ENCODE results near the gene GET4.

GET4 gene

DNA sequence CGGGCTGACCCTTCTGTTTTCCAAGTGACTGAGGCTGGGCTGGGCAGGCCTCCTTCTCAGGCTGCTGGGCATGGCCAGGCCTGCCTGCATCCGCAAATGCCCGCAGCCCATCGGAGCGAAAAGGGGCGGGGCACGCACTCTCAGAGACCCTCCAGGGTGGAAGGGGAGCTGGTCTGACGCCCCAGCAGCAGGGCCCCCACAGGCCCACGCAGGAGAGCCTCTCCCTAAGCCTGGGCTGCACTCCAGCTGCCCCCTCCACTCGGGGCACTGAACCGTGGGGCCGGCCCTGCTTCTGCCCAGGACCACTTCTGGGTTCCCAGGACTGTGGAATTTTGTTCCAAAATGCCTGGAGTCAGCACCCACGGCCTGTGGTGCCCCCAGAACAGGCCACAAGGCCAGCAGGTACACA is 68.8 kb downstream of the GET4 start:
- TF ChIP-seq CTCF (IDR thresholded peaks at IDR 0.05; ENCODE audit: low read depth, low read length), result no peak
- DNase-seq (ENCODE audit: extremely low read depth, low read depth), result no peak

DNA sequence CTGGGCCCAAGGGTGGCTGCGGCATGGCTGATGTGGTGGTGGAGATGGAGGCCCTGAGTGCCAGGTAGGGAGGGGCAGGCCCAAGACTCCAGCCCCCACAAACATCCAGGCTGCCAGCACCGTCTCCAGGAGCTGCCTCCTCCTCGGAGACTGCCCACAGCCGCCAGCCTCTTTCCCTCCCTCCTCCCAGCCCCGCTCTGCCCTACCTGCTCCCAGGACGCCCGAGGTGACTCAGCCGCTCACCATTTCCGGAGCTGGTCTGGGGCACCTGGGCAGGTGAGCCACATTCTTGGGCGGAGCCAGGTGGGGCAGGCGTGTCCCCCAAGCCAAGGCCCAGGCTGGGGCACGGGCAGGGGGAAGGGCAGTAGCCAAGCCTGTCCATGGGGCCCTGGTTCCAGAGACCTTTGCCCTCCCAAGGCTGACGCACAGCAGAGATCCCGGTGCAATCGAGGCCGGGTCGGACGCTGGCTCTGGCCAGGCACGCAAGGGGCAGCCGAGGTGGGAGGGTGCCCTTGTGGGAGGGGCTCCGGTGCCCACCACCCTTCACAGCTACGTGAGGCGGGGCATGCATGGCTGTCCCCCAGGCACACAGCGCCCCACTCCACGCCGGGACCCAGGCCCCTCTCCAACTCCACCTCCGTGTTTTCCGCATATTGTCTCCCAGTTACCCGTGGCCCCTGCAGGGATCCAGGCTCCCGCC is 69.4 kb downstream of the GET4 start:
- no peak for TF ChIP-seq CTCF (IDR thresholded peaks at IDR 0.05; ENCODE audit: low read depth, low read length)
- no peak for DNase-seq (ENCODE audit: extremely low read depth, low read depth)

All from AG09319 (cell line).